Heart left ventricle (tissue), 16 donors: ENCODE data around the gene PRR16. TPM values are rescaled to one million over a fixed set of nuclear protein-coding genes. Genes with fewer than 3 reads are reported as not detected.

Experiments used
- ATAC-seq, 4 donors: fragments of 200-7000 bp; cut with Tn5 transposase; one replicate each; pipeline ENCODE4 v1.9.1; 2020 to 2022; ENCODE audit warnings: moderate library complexity in 4 of 4, mild to moderate bottlenecking in 3 of 4, moderate number of reproducible peaks in 1 of 4
- DNase-seq, 5 donors: peaks; one replicate each; pipeline ENCODE4 v3.0.0-alpha.2; 2020
- H3K27ac ChIP-seq, 12 donors: fragments of 200-600 bp; sonication (generic) in 4 of 12; one replicate each; pipeline versions ENCODE4 v1.5.0 to v1.8.0; 2016 to 2022; ENCODE audit warnings: mild to moderate bottlenecking in 2 of 12
- H3K27me3 ChIP-seq, 9 donors: fragments of 200-600 bp; sonication (generic) in 2 of 9; one replicate each; pipeline versions ENCODE4 v1.5.1 to v1.8.0; 2016 to 2022; ENCODE audit warnings: mild to moderate bottlenecking in 3 of 9
- H3K36me3 ChIP-seq, 9 donors: fragments of 200-600 bp; sonication (generic) in 2 of 9; one replicate each; pipeline versions ENCODE4 v1.5.0 to v1.8.0; 2018 to 2022; ENCODE audit warnings: mild to moderate bottlenecking in 2 of 9
- H3K4me1 ChIP-seq, 12 donors: fragments of 200-600 bp; sonication (generic) in 4 of 12; one replicate each; pipeline versions ENCODE4 v1.5.0 to v1.8.0; 2016 to 2022; ENCODE audit warnings: mild to moderate bottlenecking in 3 of 12
- H3K4me3 ChIP-seq, 12 donors: fragments of 200-600 bp; sonication (generic) in 4 of 12; one replicate each; pipeline versions ENCODE4 v1.5.0 to v1.8.0; 2017 to 2022; ENCODE audit warnings: mild to moderate bottlenecking in 9 of 12, moderate library complexity in 4 of 12
- H3K9me3 ChIP-seq, 12 donors: fragments of 200-600 bp; sonication (generic) in 4 of 12; one replicate each; pipeline versions ENCODE4 v1.5.0 to v1.8.0; 2016 to 2022; ENCODE audit warnings: mild to moderate bottlenecking in 1 of 12
- POLR2A ChIP-seq, 2 donors: fragments of 450-650 bp; IDR thresholded peaks; one replicate each; pipeline ENCODE4 v1.6.1; 2017; ENCODE audit warnings: antibody characterized with exemption in 2 of 2, mild to moderate bottlenecking in 2 of 2, moderate library complexity in 2 of 2
- WGBS, 4 donors: extraction: QIAGEN DNeasy Blood & Tissue Kit in 2 of 4; methylation state at CpG; one replicate each; pipeline versions ENCODE4 v1.1.5 to v1.1.7; 2013 to 2018; 5-methylcytosine and 5-hydroxymethylcytosine counted together
- intact Hi-C, 10 donors: fragments of 100-400 bp; cut with DNase I; formaldehyde crosslinking; loops; one replicate each; pipeline versions ENCODE4 v1.11.1 to v1.14.2; 2022
- polyA plus RNA-seq, 2 donors: library from polyadenylated mRNA; stranded (reverse); fragments of 200-250 nt; gene quantifications; one replicate each; pipeline ENCODE4 v1.2.3, GENCODE V29; 2013
- total RNA-seq, 9 donors: library from RNA; depleted of rRNA in 2 of 9; stranded (reverse); fragments of >200 nt in 2 of 9; fragmentation: NEBNext Ultra II Directional in 3 of 9; extraction: Animal tissue kit (Norgen Biotek cat#: 25700) in 3 of 9; gene quantifications; one replicate each; pipeline versions ENCODE4 v1.1.0 to v1.2.4, GENCODE V29; 2016 to 2023
- TF ChIP-seq, protein P1 (sequence below), 12 donors: fragments of 200-600 bp; sonication (generic) in 4 of 12; IDR thresholded peaks; one replicate each; pipeline versions ENCODE4 v1.5.0 to v1.8.0; 2018 to 2022; ENCODE audit warnings: antibody characterized with exemption in 12 of 12, mild to moderate bottlenecking in 5 of 12
- donor health status: ischemic (EF 13 %, LVEDD 7.1; RV severe dilation, severe dysfunction).
- donor health status: healthy with polysubstance abuse.
- donor health status: DM: no; HTN: yes; CAD: no.
- donor health status: DM: no; HTN: no; CAD: no.
- donor health status: ischemic (EF 25% LVEDD 6.9; RV normal size, moderate dysfunction).
- donor health status: ischemic (EF 25% LVEDD 5.7; RV mildly dilated, moderate dysfunction).
- donor health status: healthy.
- donor health status: DM: yes; HTN: yes; CAD: no.
- donor health status: ischemic (EF 35%, LVEDD 5.7; RV mildly dilated, moderate dysfunction).
- donor health status: nonischemic (EF 11% LVEDD 7.7; RV severe dilation, severe dysfunction).
- donor health status: DM: yes; HTN: yes; CAD: no.
- donor health status: PGD.
- donor health status: ischemic (EF 29% LVEDD 5.4; RV normal size, mild dysfunction).
- donor health status: nonischemic (EF 23%, LVEDD 6.1; RV moderate dilation, normal function).

The PRR16 gene
- total and polyA plus RNA-seq, 11 donors = 4.0 to 18.8 (median 8.3) TPM

DNA sequence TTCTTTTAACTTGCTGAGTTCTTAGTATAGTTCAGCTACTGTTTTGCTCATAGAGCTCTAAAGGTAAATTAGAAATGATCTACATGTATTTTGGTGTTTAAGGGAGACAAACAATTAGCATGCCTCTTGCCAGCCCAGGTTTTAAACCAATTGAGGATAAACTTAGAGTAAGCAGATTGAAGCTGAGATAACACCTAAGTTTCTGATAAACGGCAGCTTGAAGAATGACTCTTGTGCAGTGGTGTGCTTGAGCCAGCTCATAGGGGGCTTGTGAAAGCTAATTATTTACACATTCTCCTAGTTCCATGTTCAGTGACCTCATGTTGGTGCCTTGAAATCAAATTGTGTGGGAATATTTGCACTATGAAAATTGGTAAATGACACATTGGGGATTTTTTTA, 193.0 kb downstream of the PRR16 start:
- ATAC-seq (no peak), DNase-seq (no peak)
- Histone ChIP-seq H3K4me3 (no peak overlapping the region), H3K27me3 (no peaks in the 10 kb centered on the region), H3K27ac (no peak overlapping the region), H3K4me1 (no peaks in the 10 kb centered on the region), H3K9me3 (no peaks in the 10 kb centered on the region), H3K36me3 (no peaks in the 10 kb centered on the region)
- intact Hi-C loops = no loop called here
- 32 to 36% (median 34%) methylated on average over 1 of the region's 1 CpG for WGBS, 4 donors
- no peak for TF ChIP-seq POLR2A (IDR thresholded peaks at IDR 0.05)
- TF ChIP-seq, protein P1, sequence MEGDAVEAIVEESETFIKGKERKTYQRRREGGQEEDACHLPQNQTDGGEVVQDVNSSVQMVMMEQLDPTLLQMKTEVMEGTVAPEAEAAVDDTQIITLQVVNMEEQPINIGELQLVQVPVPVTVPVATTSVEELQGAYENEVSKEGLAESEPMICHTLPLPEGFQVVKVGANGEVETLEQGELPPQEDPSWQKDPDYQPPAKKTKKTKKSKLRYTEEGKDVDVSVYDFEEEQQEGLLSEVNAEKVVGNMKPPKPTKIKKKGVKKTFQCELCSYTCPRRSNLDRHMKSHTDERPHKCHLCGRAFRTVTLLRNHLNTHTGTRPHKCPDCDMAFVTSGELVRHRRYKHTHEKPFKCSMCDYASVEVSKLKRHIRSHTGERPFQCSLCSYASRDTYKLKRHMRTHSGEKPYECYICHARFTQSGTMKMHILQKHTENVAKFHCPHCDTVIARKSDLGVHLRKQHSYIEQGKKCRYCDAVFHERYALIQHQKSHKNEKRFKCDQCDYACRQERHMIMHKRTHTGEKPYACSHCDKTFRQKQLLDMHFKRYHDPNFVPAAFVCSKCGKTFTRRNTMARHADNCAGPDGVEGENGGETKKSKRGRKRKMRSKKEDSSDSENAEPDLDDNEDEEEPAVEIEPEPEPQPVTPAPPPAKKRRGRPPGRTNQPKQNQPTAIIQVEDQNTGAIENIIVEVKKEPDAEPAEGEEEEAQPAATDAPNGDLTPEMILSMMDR (IDR thresholded peaks at IDR 0.05) = no peak

DNA sequence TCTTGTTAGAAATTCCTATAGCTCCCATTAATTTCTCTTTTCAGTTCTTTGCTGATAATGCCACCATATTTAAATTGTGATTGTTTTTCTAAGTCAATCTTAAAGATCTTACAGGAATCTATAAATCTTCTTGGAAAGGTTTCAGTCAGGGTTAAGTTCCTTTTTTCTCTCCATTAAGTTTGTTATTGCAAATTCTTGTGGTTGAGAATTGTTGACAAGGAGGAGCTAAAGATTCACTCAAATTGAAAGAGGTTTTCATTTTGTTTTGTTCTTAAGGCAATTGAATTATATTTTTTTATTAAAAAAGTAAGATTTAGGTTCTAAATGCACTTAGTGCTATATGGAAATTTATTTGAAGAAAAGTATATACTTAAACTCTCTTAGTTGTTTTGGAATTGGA, 213.4 kb downstream of the PRR16 start:
- intact Hi-C loops = no loop called here
- no peak for TF ChIP-seq POLR2A (IDR thresholded peaks at IDR 0.05)
- TF ChIP-seq, protein P1 (IDR thresholded peaks at IDR 0.05) = no peak
- Histone ChIP-seq H3K4me3 (no peak overlapping the region), H3K36me3 (no peaks in the 10 kb centered on the region), H3K27ac (no peak overlapping the region), H3K9me3 (no peaks in the 10 kb centered on the region), H3K4me1 (no peaks in the 10 kb centered on the region), H3K27me3 (no peaks in the 10 kb centered on the region)
- ATAC-seq = no peak
- no peak for DNase-seq

DNA sequence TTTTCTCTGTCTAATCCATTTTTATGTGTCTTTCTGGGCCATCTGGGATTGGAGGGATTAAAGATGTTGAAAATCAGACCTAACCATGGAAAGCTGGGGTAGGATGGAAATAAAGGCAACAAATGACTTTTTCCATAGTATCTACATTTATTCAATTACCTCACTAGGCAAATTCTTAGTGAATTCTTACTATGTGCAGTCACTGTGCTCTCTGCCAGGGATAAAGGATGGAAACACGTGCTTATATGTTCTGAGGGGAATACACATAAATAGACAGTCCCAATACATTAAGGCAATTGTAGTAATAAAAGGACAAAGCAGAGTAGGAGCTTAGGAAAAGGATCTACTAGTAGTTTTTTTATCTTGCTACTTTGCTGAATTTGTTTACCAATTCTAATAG, 214.2 kb downstream of the PRR16 start:
- no peak for DNase-seq
- WGBS, 4 donors = 50 to 64% (median 50%) methylated on average over 1 of the region's 1 CpG
- no peaks in the 10 kb centered on the region for H3K27me3 ChIP-seq
- intact Hi-C loops = no loop called here
- no peaks in the 10 kb centered on the region for H3K9me3 ChIP-seq
- no peak overlapping the region for H3K27ac ChIP-seq
- no peak for ATAC-seq
- H3K4me1 ChIP-seq = no peaks in the 10 kb centered on the region
- no peaks in the 10 kb centered on the region for H3K36me3 ChIP-seq
- TF ChIP-seq, protein P1 (IDR thresholded peaks at IDR 0.05) = no peak
- TF ChIP-seq POLR2A (IDR thresholded peaks at IDR 0.05) = no peak
- no peak overlapping the region for H3K4me3 ChIP-seq

DNA sequence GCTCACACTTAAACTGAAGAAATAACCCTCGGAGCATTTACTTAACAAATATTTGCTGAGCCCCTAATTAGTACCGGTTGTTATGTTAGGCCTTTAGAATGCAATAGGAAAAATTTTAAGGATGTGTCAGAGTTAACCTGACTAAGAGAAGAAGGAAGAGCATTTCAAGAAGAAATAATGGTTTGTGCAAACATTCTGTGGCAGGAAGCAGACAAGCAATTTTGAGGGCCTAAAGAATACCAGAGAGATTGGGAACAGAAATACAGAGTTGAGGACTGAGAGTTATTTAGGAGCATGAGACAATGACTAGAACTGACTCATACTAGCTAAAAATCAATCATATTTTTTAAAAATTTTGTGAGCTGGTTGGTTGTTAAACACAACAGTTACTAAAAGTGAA, 218.8 kb downstream of the PRR16 start:
- ATAC-seq (no peak), DNase-seq (no peak)
- Histone ChIP-seq H3K27ac (no peak overlapping the region), H3K4me3 (no peak overlapping the region), H3K36me3 (peaks cover 0 to 8% (median 0%) of the 10 kb centered on the region in 9 donors), H3K9me3 (no peaks in the 10 kb centered on the region), H3K27me3 (no peaks in the 10 kb centered on the region), H3K4me1 (no peaks in the 10 kb centered on the region)
- 86 to 94% (median 88%) methylated on average over 2 of the region's 2 CpGs for WGBS, 4 donors
- intact Hi-C loops = loop anchor here in 1 of 10 donors (10.0 kb wide), 1 partner anchor 218 kb away; the partner anchor contains the start of gene PRR16
- no peak for TF ChIP-seq POLR2A (IDR thresholded peaks at IDR 0.05)
- TF ChIP-seq, protein P1 (IDR thresholded peaks at IDR 0.05) = no peak
